Measurements from ENCODE around the gene MYO1G. TPM values are rescaled to one million over a fixed set of nuclear protein-coding genes. Genes with fewer than 3 reads are reported as not detected.

The MYO1G gene
- polyA plus RNA-seq, 4 donors = 1.3 to 4.1 (median 1.9) TPM

- no peak for FAIRE-seq
- Histone ChIP-seq H3K27me3 (ENCODE audit: control insufficient read depth in 3 of 3, insufficient read depth in 3 of 3, low read length in 3 of 3) (no peaks in the 10 kb centered on the region), H3K36me3 (ENCODE audit: control insufficient read depth in 3 of 3, insufficient read depth in 2 of 3, low read depth in 1 of 3, low read length in 3 of 3) (peaks cover 10 to 40% (median 16%) of the 10 kb centered on the region in 3 donors), H3K4me1 (ENCODE audit: control insufficient read depth in 3 of 3, insufficient read depth in 2 of 3, low read depth in 1 of 3, low read length in 2 of 3) (peaks cover 0 to 11% (median 4%) of the 10 kb centered on the region in 3 donors), H3K9me3 (ENCODE audit: control insufficient read depth in 2 of 2, insufficient read depth in 1 of 2, low read depth in 1 of 2, low read length in 1 of 2) (no peaks in the 10 kb centered on the region), H3K4me3 (ENCODE audit: low read depth in 1 of 3, low read length in 3 of 3) (peak overlapping the region; percentile 32 to 87 (median 55)), H3K27ac (ENCODE audit: low read depth in 1 of 3, low read length in 2 of 3) (peak overlapping the region; percentile 77 to 98 (median 93))
- DNase-seq = peak; percentile 94 to 98
- 0% methylated on average over 62 to 68 of the region's 68 CpGs for WGBS, 3 donors
Observed at GRCh38 chr7:44986218-44987053, 7.6 kb upstream of the MYO1G start.

GRCh38 chr7:44985900-44986217, 7.0 kb upstream of the MYO1G start:
- Histone ChIP-seq H3K36me3 (ENCODE audit: control insufficient read depth in 3 of 3, insufficient read depth in 2 of 3, low read depth in 1 of 3, low read length in 3 of 3) (peaks cover 10 to 46% (median 16%) of the 10 kb centered on the region in 3 donors), H3K9me3 (ENCODE audit: control insufficient read depth in 2 of 2, insufficient read depth in 1 of 2, low read depth in 1 of 2, low read length in 1 of 2) (no peaks in the 10 kb centered on the region), H3K4me3 (ENCODE audit: low read depth in 1 of 3, low read length in 3 of 3) (peak overlapping the region; percentile 32 to 87 (median 55)), H3K27me3 (ENCODE audit: control insufficient read depth in 3 of 3, insufficient read depth in 3 of 3, low read length in 3 of 3) (no peaks in the 10 kb centered on the region), H3K4me1 (ENCODE audit: control insufficient read depth in 3 of 3, insufficient read depth in 2 of 3, low read depth in 1 of 3, low read length in 2 of 3) (peaks cover 0 to 11% (median 4%) of the 10 kb centered on the region in 3 donors), H3K27ac (ENCODE audit: low read depth in 1 of 3, low read length in 2 of 3) (peak overlapping the region; percentile 77 to 98 (median 93))
- no peak for DNase-seq
- WGBS, 3 donors = 2 to 4% (median 3%) methylated on average over 8 of the region's 8 CpGs
- no peak for FAIRE-seq

- no peaks in the 10 kb centered on the region for H3K9me3 ChIP-seq (ENCODE audit: control insufficient read depth in 2 of 2, insufficient read depth in 1 of 2, low read depth in 1 of 2, low read length in 1 of 2)
- peaks cover 10 to 51% (median 16%) of the 10 kb centered on the region in 3 donors for H3K36me3 ChIP-seq (ENCODE audit: control insufficient read depth in 3 of 3, insufficient read depth in 2 of 3, low read depth in 1 of 3, low read length in 3 of 3)
- H3K27me3 ChIP-seq (ENCODE audit: control insufficient read depth in 3 of 3, insufficient read depth in 3 of 3, low read length in 3 of 3) = no peaks in the 10 kb centered on the region
- DNase-seq = peak in 1 of 2 donors; percentile 37
- FAIRE-seq = no peak
- WGBS, 3 donors = 45 to 52% (median 51%) methylated on average over 6 of the region's 6 CpGs
- H3K4me1 ChIP-seq (ENCODE audit: control insufficient read depth in 3 of 3, insufficient read depth in 2 of 3, low read depth in 1 of 3, low read length in 2 of 3) = peaks cover 0 to 11% (median 4%) of the 10 kb centered on the region in 3 donors
- H3K4me3 ChIP-seq (ENCODE audit: low read depth in 1 of 3, low read length in 3 of 3) = peak overlapping the region; percentile 10 to 87 (median 32)
- H3K27ac ChIP-seq (ENCODE audit: low read depth in 1 of 3, low read length in 2 of 3) = peak overlapping the region in 2 of 3 donors; percentile 65 to 98
Observed at GRCh38 chr7:44985033-44985695, 6.3 kb upstream of the MYO1G start.

GRCh38 chr7:44984478-44984758, 5.6 kb upstream of the MYO1G start:
- 44 to 50% (median 46%) methylated on average over 3 of the region's 3 CpGs for WGBS, 3 donors
- no peaks in the 10 kb centered on the region for H3K9me3 ChIP-seq (ENCODE audit: control insufficient read depth in 2 of 2, insufficient read depth in 1 of 2, low read depth in 1 of 2, low read length in 1 of 2)
- FAIRE-seq = no peak
- no peak for DNase-seq
- peaks cover 10 to 55% (median 16%) of the 10 kb centered on the region in 3 donors for H3K36me3 ChIP-seq (ENCODE audit: control insufficient read depth in 3 of 3, insufficient read depth in 2 of 3, low read depth in 1 of 3, low read length in 3 of 3)
- no peaks in the 10 kb centered on the region for H3K27me3 ChIP-seq (ENCODE audit: control insufficient read depth in 3 of 3, insufficient read depth in 3 of 3, low read length in 3 of 3)
- H3K4me1 ChIP-seq (ENCODE audit: control insufficient read depth in 3 of 3, insufficient read depth in 2 of 3, low read depth in 1 of 3, low read length in 2 of 3) = peaks cover 0 to 11% (median 4%) of the 10 kb centered on the region in 3 donors
- no peak overlapping the region for H3K4me3 ChIP-seq (ENCODE audit: low read depth in 1 of 3, low read length in 3 of 3)
- no peak overlapping the region for H3K27ac ChIP-seq (ENCODE audit: low read depth in 1 of 3, low read length in 2 of 3)

GRCh38 chr7:44983742-44984477, 5.1 kb upstream of the MYO1G start:
- Histone ChIP-seq H3K4me1 (ENCODE audit: control insufficient read depth in 3 of 3, insufficient read depth in 2 of 3, low read depth in 1 of 3, low read length in 2 of 3) (peaks cover 0 to 11% (median 4%) of the 10 kb centered on the region in 3 donors), H3K27ac (ENCODE audit: low read depth in 1 of 3, low read length in 2 of 3) (peak overlapping the region in 1 of 3 donors; percentile 10), H3K4me3 (ENCODE audit: low read depth in 1 of 3, low read length in 3 of 3) (no peak overlapping the region), H3K9me3 (ENCODE audit: control insufficient read depth in 2 of 2, insufficient read depth in 1 of 2, low read depth in 1 of 2, low read length in 1 of 2) (no peaks in the 10 kb centered on the region), H3K36me3 (ENCODE audit: control insufficient read depth in 3 of 3, insufficient read depth in 2 of 3, low read depth in 1 of 3, low read length in 3 of 3) (peaks cover 10 to 60% (median 16%) of the 10 kb centered on the region in 3 donors), H3K27me3 (ENCODE audit: control insufficient read depth in 3 of 3, insufficient read depth in 3 of 3, low read length in 3 of 3) (no peaks in the 10 kb centered on the region)
- DNase-seq (no peak), FAIRE-seq (no peak)
- 70 to 82% (median 76%) methylated on average over 6 of the region's 6 CpGs for WGBS, 3 donors

GRCh38 chr7:44982970-44983369, 4.2 kb upstream of the MYO1G start:
- peaks cover 0 to 11% (median 4%) of the 10 kb centered on the region in 3 donors for H3K4me1 ChIP-seq (ENCODE audit: control insufficient read depth in 3 of 3, insufficient read depth in 2 of 3, low read depth in 1 of 3, low read length in 2 of 3)
- H3K4me3 ChIP-seq (ENCODE audit: low read depth in 1 of 3, low read length in 3 of 3) = no peak overlapping the region
- H3K27me3 ChIP-seq (ENCODE audit: control insufficient read depth in 3 of 3, insufficient read depth in 3 of 3, low read length in 3 of 3) = no peaks in the 10 kb centered on the region
- FAIRE-seq (no peak), DNase-seq (no peak)
- no peaks in the 10 kb centered on the region for H3K9me3 ChIP-seq (ENCODE audit: control insufficient read depth in 2 of 2, insufficient read depth in 1 of 2, low read depth in 1 of 2, low read length in 1 of 2)
- peaks cover 10 to 69% (median 16%) of the 10 kb centered on the region in 3 donors for H3K36me3 ChIP-seq (ENCODE audit: control insufficient read depth in 3 of 3, insufficient read depth in 2 of 3, low read depth in 1 of 3, low read length in 3 of 3)
- WGBS, 3 donors = 84 to 94% (median 85%) methylated on average over 1 of the region's 1 CpG
- H3K27ac ChIP-seq (ENCODE audit: low read depth in 1 of 3, low read length in 2 of 3) = no peak overlapping the region

- Histone ChIP-seq H3K4me1 (ENCODE audit: control insufficient read depth in 3 of 3, insufficient read depth in 2 of 3, low read depth in 1 of 3, low read length in 2 of 3) (peaks cover 0 to 8% (median 4%) of the 10 kb centered on the region in 3 donors), H3K36me3 (ENCODE audit: control insufficient read depth in 3 of 3, insufficient read depth in 2 of 3, low read depth in 1 of 3, low read length in 3 of 3) (peaks cover 10 to 73% (median 16%) of the 10 kb centered on the region in 3 donors), H3K4me3 (ENCODE audit: low read depth in 1 of 3, low read length in 3 of 3) (no peak overlapping the region), H3K27me3 (ENCODE audit: control insufficient read depth in 3 of 3, insufficient read depth in 3 of 3, low read length in 3 of 3) (no peaks in the 10 kb centered on the region), H3K9me3 (ENCODE audit: control insufficient read depth in 2 of 2, insufficient read depth in 1 of 2, low read depth in 1 of 2, low read length in 1 of 2) (no peaks in the 10 kb centered on the region), H3K27ac (ENCODE audit: low read depth in 1 of 3, low read length in 2 of 3) (no peak overlapping the region)
- no peak for DNase-seq
- no peak for FAIRE-seq
- WGBS, 3 donors = 70 to 87% (median 75%) methylated on average over 1 of the region's 1 CpG
Observed at GRCh38 chr7:44982535-44982923, 3.7 kb upstream of the MYO1G start.

- Histone ChIP-seq H3K27ac (ENCODE audit: low read depth in 1 of 3, low read length in 2 of 3) (peak overlapping the region in 2 of 3 donors; percentile 42 to 87), H3K27me3 (ENCODE audit: control insufficient read depth in 3 of 3, insufficient read depth in 3 of 3, low read length in 3 of 3) (no peaks in the 10 kb centered on the region), H3K36me3 (ENCODE audit: control insufficient read depth in 3 of 3, insufficient read depth in 2 of 3, low read depth in 1 of 3, low read length in 3 of 3) (peaks cover 10 to 84% (median 16%) of the 10 kb centered on the region in 3 donors), H3K9me3 (ENCODE audit: control insufficient read depth in 2 of 2, insufficient read depth in 1 of 2, low read depth in 1 of 2, low read length in 1 of 2) (no peaks in the 10 kb centered on the region), H3K4me3 (ENCODE audit: low read depth in 1 of 3, low read length in 3 of 3) (no peak overlapping the region), H3K4me1 (ENCODE audit: control insufficient read depth in 3 of 3, insufficient read depth in 2 of 3, low read depth in 1 of 3, low read length in 2 of 3) (peaks cover 0 to 8% (median 4%) of the 10 kb centered on the region in 3 donors)
- 70 to 79% (median 77%) methylated on average over 7 of the region's 7 CpGs for WGBS, 3 donors
- no peak for FAIRE-seq
- DNase-seq = no peak
Observed at GRCh38 chr7:44981035-44981706, 2.4 kb upstream of the MYO1G start.

All from small intestine (tissue), 7 donors.